HG03521 (cell line): ENCODE results near the gene UCP2.

Experiments
- ATAC-seq: cut with Tn5 transposase; IDR thresholded peaks from one replicate; pipeline ENCODE4 v1.9.1; 2021; ENCODE audit warnings: mild to moderate bottlenecking, moderate library complexity; ENCODE audit not compliant: unreplicated experiment

The UCP2 gene

GRCh38 chr11:73982595-73982989 lies at the start of gene UCP2:
Gene UCP2, minus strand, starts transcription at chr11:73982843. Its CDS starts 4,465 bp downstream, at chr11:73978378.
- peak; percentile 38 for ATAC-seq

- ATAC-seq, result no peak
Observed at GRCh38 chr11:74030723-74031676, 48.4 kb upstream of the UCP2 start.

GRCh38 chr11:74025467-74026166 lies 43.0 kb upstream of the UCP2 start:
- no peak for ATAC-seq

- ATAC-seq, result no peak
Observed at GRCh38 chr11:74024261-74025029, 41.8 kb upstream of the UCP2 start.

GRCh38 chr11:74023276-74023675 lies 40.6 kb upstream of the UCP2 start:
- ATAC-seq, result no peak

- ATAC-seq, result no peak
Observed at GRCh38 chr11:74022546-74022945, 39.9 kb upstream of the UCP2 start.

GRCh38 chr11:74021998-74022397 lies 39.4 kb upstream of the UCP2 start:
- no peak for ATAC-seq

GRCh38 chr11:74020539-74020938 lies 37.9 kb upstream of the UCP2 start:
- ATAC-seq, result no peak

GRCh38 chr11:74019860-74020259 lies 37.2 kb upstream of the UCP2 start:
- ATAC-seq, result no peak

- no peak for ATAC-seq
Observed at GRCh38 chr11:74019104-74019738, 36.6 kb upstream of the UCP2 start.

- ATAC-seq, result no peak
Observed at GRCh38 chr11:74018331-74019005, 35.8 kb upstream of the UCP2 start.

- ATAC-seq, result no peak
Observed at GRCh38 chr11:74017631-74018030, 35.0 kb upstream of the UCP2 start.

- no peak for ATAC-seq
Observed at GRCh38 chr11:74015919-74016684, 33.5 kb upstream of the UCP2 start.

GRCh38 chr11:74014880-74015279 lies 32.2 kb upstream of the UCP2 start:
- ATAC-seq, result no peak

GRCh38 chr11:74013141-74013540 lies 30.5 kb upstream of the UCP2 start:
- ATAC-seq, result no peak

- ATAC-seq, result no peak
Observed at GRCh38 chr11:74012074-74012809, 29.6 kb upstream of the UCP2 start.

GRCh38 chr11:74011360-74012073 lies 28.9 kb upstream of the UCP2 start:
- ATAC-seq, result peak; percentile 68
